RCC 7860 (cell line): Measurements from ENCODE around the gene VDAC1.
"Not testable (repeated sequence)": the region's sequence is repeated elsewhere in the genome, so short reads cannot be mapped to it uniquely, and the experiment has no call there.

Experiments
- DNase-seq: peaks from one replicate; pipeline ENCODE4 v3.0.0-alpha.2; 2015; ENCODE audit warnings: low spot score
- FAIRE-seq: peaks from 2 replicates; lab custom pipeline; 2012; peaks lifted over from hg19 to GRCh38; lab: Jason Lieb, UNC

The VDAC1 gene

GRCh38 chr5:133998042-133998441 is 6.7 kb downstream of the VDAC1 start:
- no peak for FAIRE-seq

GRCh38 chr5:133996683-133997252 is 8.0 kb downstream of the VDAC1 start:
- DNase-seq (no peak), FAIRE-seq (no peak)

More at GRCh38 chr5:133998042-133998441, 6.7 kb downstream of the VDAC1 start:
- DNase-seq, result no peak

- FAIRE-seq, result no peak
- DNase-seq, result no peak
These were observed 8.8 kb downstream of the VDAC1 start for GRCh38 chr5:133995883-133996563.

- DNase-seq (no peak), FAIRE-seq (no peak)
These were observed 9.4 kb downstream of the VDAC1 start for GRCh38 chr5:133995341-133995740.

- FAIRE-seq (no peak), DNase-seq (no peak)
These were observed 9.8 kb downstream of the VDAC1 start for GRCh38 chr5:133994990-133995333.

GRCh38 chr5:133994297-133994989 is 10.3 kb downstream of the VDAC1 start:
- no peak for FAIRE-seq

GRCh38 chr5:133993185-133993936 is 11.4 kb downstream of the VDAC1 start:
- FAIRE-seq (no peak), DNase-seq (no peak)

More at GRCh38 chr5:133994297-133994989, 10.3 kb downstream of the VDAC1 start:
- DNase-seq, result no peak

- FAIRE-seq (no peak), DNase-seq (no peak)
These were observed 12.2 kb downstream of the VDAC1 start for GRCh38 chr5:133992429-133993155.

- DNase-seq, result no peak
- no peak for FAIRE-seq
These were observed 13.4 kb downstream of the VDAC1 start for GRCh38 chr5:133991171-133991910.

GRCh38 chr5:133990396-133990795 is 14.4 kb downstream of the VDAC1 start:
- FAIRE-seq (no peak), DNase-seq (no peak)

GRCh38 chr5:133985540-133986180 is 19.1 kb downstream of the VDAC1 start:
- FAIRE-seq (no peak), DNase-seq (no peak)

- FAIRE-seq, result no peak
These were observed 21.1 kb downstream of the VDAC1 start for GRCh38 chr5:133983674-133984073.

GRCh38 chr5:133981714-133982113 is 23.1 kb downstream of the VDAC1 start:
- no peak for DNase-seq
- FAIRE-seq, result no peak

More at GRCh38 chr5:133983674-133984073, 21.1 kb downstream of the VDAC1 start:
- DNase-seq, result no peak

GRCh38 chr5:133980652-133981051 is 24.1 kb downstream of the VDAC1 start:
- DNase-seq (no peak), FAIRE-seq (no peak)

GRCh38 chr5:133978943-133979342 is 25.8 kb downstream of the VDAC1 start:
- no peak for DNase-seq
- FAIRE-seq, result no peak

GRCh38 chr5:133977858-133978257 is 26.9 kb downstream of the VDAC1 start:
- DNase-seq, result peak; percentile 72
- peak; percentile 93 for FAIRE-seq

GRCh38 chr5:133977161-133977787 is 27.5 kb downstream of the VDAC1 start:
- FAIRE-seq, result no peak

GRCh38 chr5:133975546-133975945 is 29.2 kb downstream of the VDAC1 start:
- not testable (repeated sequence) for FAIRE-seq, DNase-seq

More at GRCh38 chr5:133977161-133977787, 27.5 kb downstream of the VDAC1 start:
- DNase-seq, result no peak

- no peak for FAIRE-seq
- DNase-seq, result no peak
These were observed 30.6 kb downstream of the VDAC1 start for GRCh38 chr5:133974142-133974541.
